ENCODE results near the gene ASXL1. TPM values are rescaled to one million over a fixed set of nuclear protein-coding genes. Genes with fewer than 3 reads are reported as not detected.

Gene ASXL1
- total RNA-seq, 1 donor from 2014 or later = 71.9 TPM

DNA sequence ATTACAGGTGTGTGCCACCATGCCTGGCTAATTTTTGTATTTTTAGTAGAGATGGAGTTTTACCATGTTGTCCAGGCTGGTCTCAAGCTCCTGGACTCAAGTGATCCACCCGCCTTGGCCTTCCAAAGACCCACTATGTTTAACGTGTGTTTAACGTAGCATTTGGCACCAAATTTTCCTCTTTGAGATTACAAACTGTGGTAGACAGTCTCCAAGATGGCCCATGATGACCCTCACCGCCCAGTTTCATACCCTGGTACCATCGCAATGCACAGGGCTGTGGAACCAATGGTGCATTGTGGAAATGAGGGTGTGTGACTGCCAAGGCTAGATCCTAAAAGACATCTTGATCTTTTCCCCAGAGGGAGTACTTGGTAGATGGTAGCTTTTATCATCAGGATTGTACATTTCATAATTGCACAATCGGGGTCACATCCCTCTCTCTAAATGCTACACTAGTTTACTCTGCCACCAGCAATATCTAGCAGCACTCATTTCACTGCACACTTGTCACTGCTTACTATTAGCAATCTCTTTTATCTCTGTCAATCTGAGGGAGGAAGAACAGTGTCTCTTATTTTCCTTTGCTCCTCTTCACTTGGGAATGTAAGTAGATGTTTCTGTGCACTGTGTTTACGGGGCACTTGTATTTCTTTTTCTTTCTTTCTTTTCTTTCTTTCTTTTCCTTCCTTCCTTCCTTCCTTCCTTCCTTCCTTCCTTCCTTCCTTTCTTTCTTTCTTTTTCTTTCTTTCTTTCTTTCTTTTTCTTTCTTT, 130.1 kb downstream of the ASXL1 start:
- Histone ChIP-seq H3K9me3 (no peaks in the 10 kb centered on the region), H3K27ac (no peak overlapping the region), H3K36me3 (no peaks in the 10 kb centered on the region), H3K4me3 (no peak overlapping the region), H3K4me1 (peaks cover 14% of the 10 kb centered on the region), H3K27me3 (ENCODE audit: low read depth) (no peaks in the 10 kb centered on the region)
- intact Hi-C loops (cut with DNase I) = no loop called here
- no peak for DNase-seq
- TF ChIP-seq, protein P1, sequence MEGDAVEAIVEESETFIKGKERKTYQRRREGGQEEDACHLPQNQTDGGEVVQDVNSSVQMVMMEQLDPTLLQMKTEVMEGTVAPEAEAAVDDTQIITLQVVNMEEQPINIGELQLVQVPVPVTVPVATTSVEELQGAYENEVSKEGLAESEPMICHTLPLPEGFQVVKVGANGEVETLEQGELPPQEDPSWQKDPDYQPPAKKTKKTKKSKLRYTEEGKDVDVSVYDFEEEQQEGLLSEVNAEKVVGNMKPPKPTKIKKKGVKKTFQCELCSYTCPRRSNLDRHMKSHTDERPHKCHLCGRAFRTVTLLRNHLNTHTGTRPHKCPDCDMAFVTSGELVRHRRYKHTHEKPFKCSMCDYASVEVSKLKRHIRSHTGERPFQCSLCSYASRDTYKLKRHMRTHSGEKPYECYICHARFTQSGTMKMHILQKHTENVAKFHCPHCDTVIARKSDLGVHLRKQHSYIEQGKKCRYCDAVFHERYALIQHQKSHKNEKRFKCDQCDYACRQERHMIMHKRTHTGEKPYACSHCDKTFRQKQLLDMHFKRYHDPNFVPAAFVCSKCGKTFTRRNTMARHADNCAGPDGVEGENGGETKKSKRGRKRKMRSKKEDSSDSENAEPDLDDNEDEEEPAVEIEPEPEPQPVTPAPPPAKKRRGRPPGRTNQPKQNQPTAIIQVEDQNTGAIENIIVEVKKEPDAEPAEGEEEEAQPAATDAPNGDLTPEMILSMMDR (IDR thresholded peaks at IDR 0.05) = no peak
- ATAC-seq = no peak

Other genes starting within 250 kb of the ASXL1 start
- 49.7 TPM for gene TM9SF4, start 248.6 kb upstream of the ASXL1 start, total RNA-seq
- gene PLAGL2, start 150.6 kb upstream of the ASXL1 start, total RNA-seq = 17.6 TPM
- gene POFUT1, start 150.5 kb upstream of the ASXL1 start, total RNA-seq = 26.1 TPM
- 28.0 TPM for gene KIF3B, start 80.7 kb upstream of the ASXL1 start, total RNA-seq
- gene NOL4L, start 227.0 kb downstream of the ASXL1 start, total RNA-seq = 14.3 TPM